ENCODE data around the gene RHEB.

GRCh38 chr7:151541709-151542499 lies 22.2 kb upstream of the RHEB start:
- TF ChIP-seq EZH2phosphoT487 (IDR thresholded peaks at IDR 0.05) (no peak), CTCF (IDR thresholded peaks at IDR 0.05) (no peak), EZH2 (IDR thresholded peaks at IDR 0.05) (no peak)
